Sigmoid colon (tissue), 7 donors: Measurements from ENCODE around the gene CDC27. TPM values are rescaled to one million over a fixed set of nuclear protein-coding genes. Genes with fewer than 3 reads are reported as not detected.
"Not testable (repeated sequence)": the region's sequence is repeated elsewhere in the genome, so short reads cannot be mapped to it uniquely, and the experiment has no call there.

Experiments used
- DNase-seq: peaks from one replicate; pipeline ENCODE4 v3.0.0-alpha.2; 2019
- H3K27ac ChIP-seq, 4 donors: fragments of 200-600 bp; sonication (generic); one replicate each; pipeline ENCODE4 v1.5.1; 2016 to 2019; ENCODE audit warnings: mild to moderate bottlenecking in 1 of 4
- H3K27me3 ChIP-seq, 3 donors: fragments of 200-600 bp; sonication (generic); one replicate each; pipeline ENCODE4 v1.5.1; 2019; ENCODE audit warnings: mild to moderate bottlenecking in 1 of 3
- H3K36me3 ChIP-seq, 4 donors: fragments of 200-600 bp; sonication (generic); one replicate each; pipeline ENCODE4 v1.5.1; 2016 to 2019
- H3K4me1 ChIP-seq, 4 donors: fragments of 200-600 bp; sonication (generic); one replicate each; pipeline ENCODE4 v1.5.1; 2017 to 2019
- H3K4me3 ChIP-seq, 4 donors: fragments of 200-600 bp; sonication (generic); one replicate each; pipeline ENCODE4 v1.5.1; 2017 to 2019; ENCODE audit warnings: mild to moderate bottlenecking in 2 of 4, moderate library complexity in 1 of 4
- H3K9me3 ChIP-seq, 4 donors: fragments of 200-600 bp in 3 of 4; sonication (generic) in 3 of 4; one replicate each; pipeline versions ENCODE4 v1.5.1 to v1.6.1; 2013 to 2019
- CTCF ChIP-seq, 4 experiments: fragments of 450-650 bp in 3 of 4; fragments of 200-600 bp in 1 of 4; IDR thresholded peaks; one replicate each; pipeline ENCODE4 v1.5.1; 2016 to 2019; ENCODE audit warnings: antibody characterized with exemption in 4 of 4, mild to moderate bottlenecking in 3 of 4, moderate library complexity in 2 of 4
- EP300 ChIP-seq, 4 donors: sonication (generic); formaldehyde crosslinking; IDR thresholded peaks; one replicate each; pipeline ENCODE4 v1.6.1; 2017; ENCODE audit warnings: antibody characterized with exemption in 4 of 4
- POLR2A ChIP-seq, 2 donors: fragments of 450-650 bp; IDR thresholded peaks; one replicate each; pipeline ENCODE4 v1.6.1; 2016; ENCODE audit warnings: antibody characterized with exemption in 2 of 2, mild to moderate bottlenecking in 2 of 2, moderate library complexity in 2 of 2
- POLR2AphosphoS5 ChIP-seq, 4 donors: sonication (generic); formaldehyde crosslinking; IDR thresholded peaks; one replicate each; pipeline ENCODE4 v1.6.1; 2017; ENCODE audit warnings: antibody characterized with exemption in 4 of 4
- WGBS, 2 donors: extraction: QIAGEN DNeasy Blood & Tissue Kit; methylation state at CpG; one replicate each; pipeline ENCODE4 v1.1.7; 2013; 5-methylcytosine and 5-hydroxymethylcytosine counted together
- intact Hi-C: fragments of 100-400 bp; cut with DNase I; formaldehyde crosslinking; loops from one replicate; pipeline ENCODE4 v1.15.1; 2023
- polyA plus RNA-seq, 3 donors: library from polyadenylated mRNA; stranded (reverse); fragments of 200-250 nt; gene quantifications; one replicate each; pipeline ENCODE4 v1.2.3, GENCODE V29; 2013
- total RNA-seq, 4 donors: library from RNA; depleted of rRNA; stranded (reverse); fragments of >200 nt; gene quantifications; one replicate each; pipeline ENCODE4 v1.1.0, GENCODE V29; 2016
- donor health status: healthy with polysubstance abuse.
- donor health status: Bipolar disorder and iron deficiency.
- donor health status: healthy.

The CDC27 gene
- total and polyA plus RNA-seq, 7 donors, result 7.2 to 61.4 (median 41.0) TPM

GRCh38 chr17:47120521-47121095 lies 68.5 kb downstream of the CDC27 start:
- H3K36me3 ChIP-seq, result peaks cover 0 to 54% (median 10%) of the 10 kb centered on the region in 4 donors
- H3K9me3 ChIP-seq, result no peaks in the 10 kb centered on the region
- no peaks in the 10 kb centered on the region for H3K27me3 ChIP-seq
- no peak overlapping the region for H3K4me3 ChIP-seq
- H3K4me1 ChIP-seq, result no peaks in the 10 kb centered on the region
- intact Hi-C loops, result no loop called here
- no peak for DNase-seq
- no peak overlapping the region for H3K27ac ChIP-seq
- WGBS, 2 donors, result 83 to 95% methylated on average over 5 of the region's 5 CpGs
- TF ChIP-seq EP300 (IDR thresholded peaks at IDR 0.05) (no peak), CTCF (IDR thresholded peaks at IDR 0.05) (no peak), POLR2A (IDR thresholded peaks at IDR 0.05) (no peak), POLR2AphosphoS5 (IDR thresholded peaks at IDR 0.05) (no peak)

DNA sequence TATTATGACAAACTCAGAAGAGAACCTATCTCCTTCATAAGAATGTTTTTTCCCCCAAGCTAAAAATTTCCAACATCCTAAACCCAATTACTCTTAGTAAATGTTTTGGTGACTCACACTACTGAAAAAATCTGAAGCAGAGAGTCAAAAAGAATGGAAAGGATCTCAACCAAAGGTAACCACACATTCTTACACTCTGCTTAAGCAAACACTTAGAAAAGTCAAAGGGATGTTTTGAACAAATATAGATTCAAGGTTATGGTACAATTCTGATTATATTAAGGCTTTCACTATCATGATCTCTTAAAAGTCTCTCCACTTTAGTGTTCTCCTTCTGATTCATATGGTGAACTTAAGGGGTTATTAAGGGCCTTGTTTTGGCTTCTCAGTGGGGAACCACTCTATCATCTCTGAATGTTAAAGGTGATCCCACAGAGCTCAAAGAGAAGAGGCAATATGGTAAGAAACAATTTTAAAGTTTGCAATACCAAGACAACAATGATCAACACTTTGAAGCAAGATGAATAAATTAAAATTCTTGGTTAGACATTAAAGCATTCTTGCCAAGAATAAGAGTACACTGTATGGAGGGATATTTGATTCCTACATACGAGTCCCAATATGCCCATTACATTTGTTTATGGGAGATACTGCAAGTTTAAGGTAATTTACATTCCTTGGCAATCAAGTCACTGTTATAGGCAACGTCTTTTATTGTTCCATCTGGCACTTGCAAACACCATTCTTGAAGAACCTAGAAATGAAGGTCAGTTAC lies 69.2 kb downstream of the CDC27 start:
- no peaks in the 10 kb centered on the region for H3K9me3 ChIP-seq
- no peaks in the 10 kb centered on the region for H3K27me3 ChIP-seq
- peaks cover 0 to 49% (median 10%) of the 10 kb centered on the region in 4 donors for H3K36me3 ChIP-seq
- no peak overlapping the region for H3K4me3 ChIP-seq
- no peak for TF ChIP-seq CTCF (IDR thresholded peaks at IDR 0.05)
- TF ChIP-seq POLR2AphosphoS5 (IDR thresholded peaks at IDR 0.05), result no peak
- no peak for TF ChIP-seq POLR2A (IDR thresholded peaks at IDR 0.05)
- TF ChIP-seq EP300 (IDR thresholded peaks at IDR 0.05), result no peak
- intact Hi-C loops, result no loop called here
- no peaks in the 10 kb centered on the region for H3K4me1 ChIP-seq
- WGBS, 2 donors, result 42 to 69% methylated on average over 2 of the region's 2 CpGs
- DNase-seq, result no peak
- no peak overlapping the region for H3K27ac ChIP-seq

DNA sequence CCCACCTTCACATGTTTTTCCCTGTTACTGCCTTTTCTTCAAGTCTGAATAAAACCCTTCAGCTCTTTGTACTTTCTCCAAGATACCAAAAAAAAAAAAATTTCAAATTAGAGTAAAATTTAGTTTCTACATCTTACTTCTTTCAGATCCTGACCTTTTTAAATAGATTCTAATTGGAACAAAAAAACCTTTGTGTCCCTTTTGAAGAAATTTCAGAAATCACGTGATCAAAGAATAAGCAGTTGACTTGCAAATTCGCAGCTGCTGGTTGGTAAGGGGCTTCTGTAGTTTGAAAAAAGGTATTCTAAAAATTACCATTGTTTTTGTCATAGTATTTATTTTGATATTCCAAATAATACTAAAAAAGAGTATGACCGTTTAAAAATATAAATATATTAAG lies 71.7 kb downstream of the CDC27 start:
- no peak overlapping the region for H3K4me3 ChIP-seq
- no peaks in the 10 kb centered on the region for H3K27me3 ChIP-seq
- H3K27ac ChIP-seq, result no peak overlapping the region
- WGBS, 2 donors, result 88 to 92% methylated on average over 3 of the region's 3 CpGs
- TF ChIP-seq CTCF (IDR thresholded peaks at IDR 0.05), result no peak
- no peak for TF ChIP-seq POLR2A (IDR thresholded peaks at IDR 0.05)
- no peak for TF ChIP-seq POLR2AphosphoS5 (IDR thresholded peaks at IDR 0.05)
- no peak for TF ChIP-seq EP300 (IDR thresholded peaks at IDR 0.05)
- no peak for DNase-seq
- H3K4me1 ChIP-seq, result no peaks in the 10 kb centered on the region
- intact Hi-C loops, result no loop called here
- H3K9me3 ChIP-seq, result no peaks in the 10 kb centered on the region
- H3K36me3 ChIP-seq, result peaks cover 0 to 32% (median 8%) of the 10 kb centered on the region in 4 donors

GRCh38 chr17:47106130-47106529 lies 83.0 kb downstream of the CDC27 start:
- Histone ChIP-seq H3K9me3 (no peaks in the 10 kb centered on the region), H3K4me1 (no peaks in the 10 kb centered on the region), H3K4me3 (no peak overlapping the region), H3K36me3 (no peaks in the 10 kb centered on the region), H3K27me3 (no peaks in the 10 kb centered on the region), H3K27ac (no peak overlapping the region)
- DNase-seq, result no peak
- no peak for TF ChIP-seq EP300 (IDR thresholded peaks at IDR 0.05)
- TF ChIP-seq POLR2AphosphoS5 (IDR thresholded peaks at IDR 0.05), result no peak
- no peak for TF ChIP-seq POLR2A (IDR thresholded peaks at IDR 0.05)
- TF ChIP-seq CTCF (IDR thresholded peaks at IDR 0.05), result no peak
- 87 to 90% methylated on average over 7 of the region's 7 CpGs for WGBS, 2 donors
- intact Hi-C loops, result no loop called here

- H3K36me3 ChIP-seq, H3K9me3 ChIP-seq, H3K27ac ChIP-seq, DNase-seq, intact Hi-C loops, H3K27me3 ChIP-seq, H3K4me3 ChIP-seq, H3K4me1 ChIP-seq: not testable (repeated sequence)
- 48 to 51% methylated on average over 1 of the region's 1 CpG for WGBS, 2 donors
These were observed 83.8 kb downstream of the CDC27 start for GRCh38 chr17:47105246-47105645.
